Activated T-helper 17 cell treated with anti-CD3 and anti-CD28 coated beads, Interleukin-2, amount 50 U/mL, for 72 hours (primary cell): ENCODE data around the gene RPH3AL. TPM values are rescaled to one million over a fixed set of nuclear protein-coding genes. Genes with fewer than 3 reads are reported as not detected.

ENCODE experiments used
- ATAC-seq: fragments of 150-1000 bp; cut with Tn5 transposase; replicated peaks from 2 replicates; pipeline ENCODE4 v1.10.0; 2021; ENCODE audit warnings: mild to moderate bottlenecking, moderate library complexity
- H3K27ac Mint-ChIP-seq: one replicate; pipeline ENCODE4 v1.8.0; 2022; ENCODE audit warnings: mixed read lengths
- H3K27me3 Mint-ChIP-seq: one replicate; pipeline ENCODE4 v1.8.0; 2022; ENCODE audit warnings: mixed read lengths
- H3K36me3 Mint-ChIP-seq: one replicate; pipeline ENCODE4 v1.8.0; 2022; ENCODE audit warnings: low read depth, mild to moderate bottlenecking, mixed read lengths
- H3K4me1 Mint-ChIP-seq: one replicate; pipeline ENCODE4 v1.8.0; 2022; ENCODE audit warnings: mixed read lengths
- H3K4me3 Mint-ChIP-seq: one replicate; pipeline ENCODE4 v1.8.0; 2022; ENCODE audit warnings: mild to moderate bottlenecking, mixed read lengths
- H3K9me3 Mint-ChIP-seq: one replicate; pipeline ENCODE4 v1.8.0; 2022; ENCODE audit warnings: mixed read lengths
- total RNA-seq, 2 donors: library from RNA; stranded (reverse); gene quantifications; one replicate each; pipeline ENCODE4 v1.2.3, GENCODE V29; 2022

Gene RPH3AL
- total RNA-seq, 2 donors from 2014 or later, result 1.9 to 2.5 TPM

DNA sequence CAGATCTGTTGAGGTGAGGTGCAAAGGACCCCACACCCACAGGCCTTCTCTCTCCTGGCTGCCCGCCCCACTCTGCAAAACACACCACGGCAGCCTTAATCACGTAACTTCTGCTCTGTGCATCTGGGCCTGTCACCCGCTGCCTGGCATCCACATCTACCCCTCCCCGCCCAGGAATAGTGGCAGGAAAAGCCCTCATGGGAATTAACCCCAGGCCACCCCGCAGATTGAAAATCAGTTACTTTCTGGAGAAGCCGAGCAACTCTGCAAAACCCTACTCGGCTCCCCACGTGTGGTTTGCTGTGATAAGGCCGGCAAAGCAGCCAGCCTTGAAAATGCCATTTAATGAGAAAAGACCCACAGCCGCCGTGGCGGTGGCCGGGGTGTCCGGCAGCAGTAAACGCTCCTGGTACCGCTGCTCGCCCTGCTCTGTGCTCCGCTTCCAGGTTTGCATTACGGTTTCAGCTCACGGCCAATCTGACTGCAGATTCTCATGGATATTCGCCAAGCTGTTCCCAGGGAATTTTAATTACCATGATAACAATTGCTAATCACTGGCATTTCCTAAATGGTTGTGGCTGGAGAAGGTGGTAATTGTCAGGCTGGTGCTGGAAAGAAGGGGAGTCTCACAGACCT is 93.1 kb downstream of the RPH3AL start:
- Mint-ChIP-seq H3K9me3 (no peaks in the 10 kb centered on the region), H3K4me1 (no peaks in the 10 kb centered on the region), H3K27ac (no peak overlapping the region), H3K36me3 (no peaks in the 10 kb centered on the region), H3K4me3 (no peak overlapping the region), H3K27me3 (no peaks in the 10 kb centered on the region)
- ATAC-seq, result no peak

DNA sequence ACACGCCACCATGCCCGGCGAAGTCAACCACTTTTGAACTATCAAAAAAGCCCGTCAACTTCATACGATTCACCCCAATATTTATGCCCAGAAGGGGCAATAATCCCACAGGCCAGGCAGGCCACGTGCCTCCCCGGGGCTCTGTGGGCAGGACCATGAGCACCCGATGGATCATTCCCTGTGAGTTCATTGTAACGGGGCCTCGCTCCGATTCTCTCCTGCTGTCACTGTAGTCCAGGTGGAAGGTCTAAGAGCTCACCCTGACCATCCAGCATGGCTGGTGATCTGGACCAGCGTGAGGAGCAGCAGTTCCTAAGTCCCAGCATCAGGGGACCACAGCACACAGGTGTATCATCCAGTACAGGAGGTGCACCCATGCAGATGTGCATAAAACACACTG is 93.7 kb downstream of the RPH3AL start:
- Mint-ChIP-seq H3K27me3 (no peaks in the 10 kb centered on the region), H3K36me3 (no peaks in the 10 kb centered on the region), H3K9me3 (no peaks in the 10 kb centered on the region), H3K4me1 (no peaks in the 10 kb centered on the region), H3K4me3 (no peak overlapping the region), H3K27ac (no peak overlapping the region)
- ATAC-seq, result no peak

DNA sequence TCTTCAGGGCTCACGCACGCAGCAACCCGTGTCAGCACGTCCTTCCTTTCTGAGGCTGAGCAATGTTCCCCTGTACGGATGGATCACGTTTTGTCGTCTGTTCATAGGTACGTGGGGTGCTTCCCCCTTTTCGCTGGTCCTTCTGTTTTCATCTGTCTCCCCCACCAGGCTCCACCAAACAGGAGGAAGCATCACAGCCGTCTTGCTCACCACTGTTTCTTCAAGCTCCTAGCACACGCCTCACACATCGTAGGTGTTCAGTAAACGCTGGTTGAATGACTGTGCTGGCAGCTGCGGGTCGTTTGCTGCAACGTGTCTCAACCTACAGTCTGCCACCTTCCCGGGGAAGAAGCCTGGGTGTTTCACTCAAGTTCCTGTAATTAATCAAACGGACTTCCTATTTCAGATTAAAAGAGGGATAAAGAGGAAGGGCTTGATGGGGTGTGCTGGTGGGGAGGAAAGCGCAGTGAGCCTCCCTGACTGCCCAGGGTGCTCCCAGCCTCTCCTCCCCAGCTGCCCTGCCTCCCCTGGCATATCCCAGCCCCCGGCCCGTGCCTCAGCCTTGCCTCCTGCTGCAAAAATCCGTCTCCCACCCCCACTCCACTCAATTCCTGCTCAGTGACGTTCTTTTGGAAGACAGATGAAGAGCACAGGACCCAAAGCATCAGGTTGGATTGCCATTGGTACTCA is 94.4 kb downstream of the RPH3AL start:
- Mint-ChIP-seq H3K9me3 (no peaks in the 10 kb centered on the region), H3K27ac (no peak overlapping the region)
- no peak for ATAC-seq

GRCh38 chr17:253091-253846 is 99.3 kb downstream of the RPH3AL start:
- H3K36me3 Mint-ChIP-seq, result no peaks in the 10 kb centered on the region
- no peaks in the 10 kb centered on the region for H3K27me3 Mint-ChIP-seq
- H3K4me1 Mint-ChIP-seq, result no peaks in the 10 kb centered on the region
- ATAC-seq, result no peak
- no peak overlapping the region for H3K27ac Mint-ChIP-seq
- H3K4me3 Mint-ChIP-seq, result no peak overlapping the region
- H3K9me3 Mint-ChIP-seq, result no peaks in the 10 kb centered on the region

More for the DNA sequence above, 94.4 kb downstream of the RPH3AL start:
- Mint-ChIP-seq H3K4me3 (no peak overlapping the region), H3K36me3 (no peaks in the 10 kb centered on the region), H3K27me3 (no peaks in the 10 kb centered on the region), H3K4me1 (no peaks in the 10 kb centered on the region)

- no peaks in the 10 kb centered on the region for H3K27me3 Mint-ChIP-seq
- H3K27ac Mint-ChIP-seq, result no peak overlapping the region
- H3K9me3 Mint-ChIP-seq, result no peaks in the 10 kb centered on the region
- ATAC-seq, result no peak
- H3K36me3 Mint-ChIP-seq, result no peaks in the 10 kb centered on the region
- H3K4me1 Mint-ChIP-seq, result no peaks in the 10 kb centered on the region
- no peak overlapping the region for H3K4me3 Mint-ChIP-seq
These were observed 100.2 kb downstream of the RPH3AL start for GRCh38 chr17:252456-252855.

- no peak for ATAC-seq
- no peak overlapping the region for H3K4me3 Mint-ChIP-seq
- no peaks in the 10 kb centered on the region for H3K4me1 Mint-ChIP-seq
- no peaks in the 10 kb centered on the region for H3K9me3 Mint-ChIP-seq
- H3K36me3 Mint-ChIP-seq, result no peaks in the 10 kb centered on the region
- H3K27ac Mint-ChIP-seq, result no peak overlapping the region
- no peaks in the 10 kb centered on the region for H3K27me3 Mint-ChIP-seq
These were observed 101.1 kb downstream of the RPH3AL start for GRCh38 chr17:251531-251930.

GRCh38 chr17:250487-251300 is 101.9 kb downstream of the RPH3AL start:
- H3K9me3 Mint-ChIP-seq, result no peaks in the 10 kb centered on the region
- no peaks in the 10 kb centered on the region for H3K27me3 Mint-ChIP-seq
- no peak overlapping the region for H3K27ac Mint-ChIP-seq
- H3K36me3 Mint-ChIP-seq, result no peaks in the 10 kb centered on the region
- H3K4me3 Mint-ChIP-seq, result no peak overlapping the region
- no peak for ATAC-seq
- no peaks in the 10 kb centered on the region for H3K4me1 Mint-ChIP-seq

GRCh38 chr17:249236-249993 is 103.2 kb downstream of the RPH3AL start:
- H3K36me3 Mint-ChIP-seq, result no peaks in the 10 kb centered on the region
- H3K27ac Mint-ChIP-seq, result no peak overlapping the region
- H3K27me3 Mint-ChIP-seq, result no peaks in the 10 kb centered on the region
- no peaks in the 10 kb centered on the region for H3K9me3 Mint-ChIP-seq
- H3K4me3 Mint-ChIP-seq, result no peak overlapping the region
- no peak for ATAC-seq
- peaks cover 5% of the 10 kb centered on the region for H3K4me1 Mint-ChIP-seq

- H3K36me3 Mint-ChIP-seq, result no peaks in the 10 kb centered on the region
- H3K9me3 Mint-ChIP-seq, result peaks cover 3% of the 10 kb centered on the region
- ATAC-seq, result no peak
- no peaks in the 10 kb centered on the region for H3K27me3 Mint-ChIP-seq
- H3K27ac Mint-ChIP-seq, result no peak overlapping the region
- H3K4me1 Mint-ChIP-seq, result peaks cover 5% of the 10 kb centered on the region
- H3K4me3 Mint-ChIP-seq, result no peak overlapping the region
These were observed 104.0 kb downstream of the RPH3AL start for GRCh38 chr17:248337-249235.

- Mint-ChIP-seq H3K27me3 (no peaks in the 10 kb centered on the region), H3K4me3 (no peak overlapping the region), H3K9me3 (peaks cover 3% of the 10 kb centered on the region), H3K36me3 (no peaks in the 10 kb centered on the region), H3K4me1 (peaks cover 5% of the 10 kb centered on the region), H3K27ac (no peak overlapping the region)
- ATAC-seq, result no peak
These were observed 104.8 kb downstream of the RPH3AL start for GRCh38 chr17:247767-248166.

DNA sequence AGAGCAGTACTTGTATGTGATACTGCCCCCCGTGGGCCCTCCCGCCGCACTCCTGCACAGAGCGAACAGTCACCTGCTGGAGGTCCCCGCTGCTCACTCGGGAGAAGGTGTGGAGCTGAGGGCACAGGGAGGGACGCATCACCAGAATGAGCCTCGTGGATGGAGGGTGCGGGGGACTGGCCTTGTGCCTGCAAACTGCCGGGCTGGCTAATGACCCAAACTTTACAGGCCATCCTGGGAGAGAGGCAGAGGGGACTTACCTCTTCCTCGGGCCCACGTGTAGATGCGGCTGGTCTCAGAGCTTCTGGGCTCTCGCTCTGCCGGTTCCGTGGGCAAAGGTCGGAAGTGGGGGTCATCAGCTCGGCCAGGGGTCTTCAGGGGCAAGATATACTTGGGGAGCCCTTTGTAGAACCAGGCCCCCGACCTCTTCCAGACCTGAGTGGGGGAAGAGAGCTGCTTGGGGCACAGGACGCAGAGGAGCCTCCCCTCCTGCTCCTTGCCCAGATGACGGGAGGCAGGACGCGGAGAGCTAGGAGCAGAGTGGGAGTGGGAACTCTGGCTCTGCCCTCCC is 105.7 kb downstream of the RPH3AL start:
- ATAC-seq, result no peak
- Mint-ChIP-seq H3K9me3 (peaks cover 3% of the 10 kb centered on the region), H3K27me3 (no peaks in the 10 kb centered on the region), H3K4me3 (no peak overlapping the region), H3K36me3 (no peaks in the 10 kb centered on the region), H3K4me1 (peaks cover 5% of the 10 kb centered on the region), H3K27ac (no peak overlapping the region)

DNA sequence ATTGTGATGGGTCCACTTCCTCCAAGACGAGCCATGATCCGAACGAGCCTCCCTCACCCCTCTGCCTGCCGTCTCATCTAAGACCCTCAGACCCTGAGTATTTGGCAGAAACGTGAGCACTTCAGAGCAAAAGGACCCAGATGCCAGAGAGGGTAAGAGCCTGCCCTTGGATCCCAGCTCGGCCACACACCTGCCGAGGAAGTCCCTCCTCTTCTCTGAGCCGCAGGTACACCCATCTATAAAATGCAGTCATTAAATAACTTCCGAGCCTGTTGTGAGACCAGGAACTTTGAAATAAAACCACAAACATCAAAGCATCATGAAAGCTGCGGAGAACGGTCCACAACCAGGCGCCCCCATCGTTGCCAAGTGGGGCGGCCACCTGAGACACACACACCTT is 106.4 kb downstream of the RPH3AL start:
- H3K4me1 Mint-ChIP-seq, result peaks cover 5% of the 10 kb centered on the region

GRCh38 chr17:245611-246010 is 107.0 kb downstream of the RPH3AL start:
- Mint-ChIP-seq H3K9me3 (peaks cover 3% of the 10 kb centered on the region), H3K27ac (no peak overlapping the region), H3K27me3 (no peaks in the 10 kb centered on the region), H3K36me3 (no peaks in the 10 kb centered on the region), H3K4me1 (peaks cover 5% of the 10 kb centered on the region), H3K4me3 (no peak overlapping the region)
- no peak for ATAC-seq

More for the DNA sequence above, 106.4 kb downstream of the RPH3AL start:
- Mint-ChIP-seq H3K36me3 (no peaks in the 10 kb centered on the region), H3K27ac (no peak overlapping the region), H3K4me3 (no peak overlapping the region), H3K9me3 (peaks cover 3% of the 10 kb centered on the region), H3K27me3 (no peaks in the 10 kb centered on the region)
- ATAC-seq, result no peak
